Adrenal gland (tissue), 12 donors: ENCODE results near the gene CCT8. TPM values are rescaled to one million over a fixed set of nuclear protein-coding genes. Genes with fewer than 3 reads are reported as not detected.

Source experiments
- DNase-seq, 7 donors: peaks; one replicate each; pipeline ENCODE4 v3.0.0-alpha.2; 2019 to 2020
- H3K27ac ChIP-seq, 5 donors: fragments of 200-600 bp; sonication (generic) in 4 of 5; 1 replicate in 3 of 5; 2 replicates in 2 of 5; pipeline versions ENCODE4 v1.5.1 to v1.8.0; 2016 to 2020; ENCODE audit warnings: mild to moderate bottlenecking in 1 of 5
- H3K27me3 ChIP-seq: fragments of 200-600 bp; 2 replicates; pipeline ENCODE4 v1.8.0; 2021
- H3K36me3 ChIP-seq, 2 donors: fragments of 200-600 bp; replicated peaks in 1 of 2; 1 replicate in 1 of 2; 2 replicates in 1 of 2; pipeline versions ENCODE4 v1.5.1 to v1.8.0; 2018 to 2022
- H3K4me1 ChIP-seq, 2 donors: fragments of 200-600 bp; replicated peaks in 1 of 2; 1 replicate in 1 of 2; 2 replicates in 1 of 2; pipeline versions ENCODE4 v1.5.1 to v1.8.0; 2018 to 2021
- H3K4me3 ChIP-seq, 4 donors: fragments of 200-600 bp; sonication (generic) in 3 of 4; one replicate each; pipeline ENCODE4 v1.5.1; 2016 to 2018
- H3K9me3 ChIP-seq, 3 donors: fragments of 200-600 bp; sonication (generic) in 1 of 3; replicated peaks in 1 of 3; 1 replicate in 2 of 3; 2 replicates in 1 of 3; pipeline versions ENCODE4 v1.5.1 to v1.8.0; 2016 to 2021
- CTCF ChIP-seq, 6 experiments: fragments of 450-650 bp in 4 of 6; fragments of 200-600 bp in 2 of 6; sonication (generic) in 1 of 6; IDR thresholded peaks; 1 replicate in 5 of 6; 2 replicates in 1 of 6; pipeline versions ENCODE4 v1.5.1 to v1.8.0; 2016 to 2021; ENCODE audit warnings: antibody characterized with exemption in 6 of 6, mild to moderate bottlenecking in 2 of 6, moderate library complexity in 1 of 6
- POLR2A ChIP-seq, 2 donors: fragments of 450-650 bp; IDR thresholded peaks; one replicate each; pipeline ENCODE4 v1.6.1; 2017; ENCODE audit warnings: antibody characterized with exemption in 2 of 2, mild to moderate bottlenecking in 2 of 2, moderate library complexity in 1 of 2
- WGBS, 4 donors: extraction: QIAGEN DNeasy Blood & Tissue Kit in 2 of 4; methylation state at CpG; one replicate each; pipeline versions ENCODE4 v1.1.5 to v1.1.7; 2013 to 2017; 5-methylcytosine and 5-hydroxymethylcytosine counted together
- intact Hi-C, 2 donors: fragments of 100-400 bp; cut with DNase I; formaldehyde crosslinking; loops; one replicate each; pipeline versions ENCODE4 v1.14.1 to v1.15.0; 2022 to 2023
- polyA plus RNA-seq, 3 donors: library from polyadenylated mRNA; stranded (reverse); fragments of 200-250 nt in 2 of 3; fragments of 350-450 nt in 1 of 3; fragmentation: Illumina TruSeq in 1 of 3; extraction: RNeasy Lipid Tissue Mini Kit (QIAGEN cat#74804) in 1 of 3; gene quantifications; one replicate each; pipeline ENCODE4 v1.2.3, GENCODE V29; 2013 to 2014
- total RNA-seq, 9 donors: library from RNA; depleted of rRNA in 4 of 9; stranded (reverse); fragments of >200 nt in 4 of 9; fragments of 120-200 nt in 1 of 9; fragmentation: NEBNext Ultra II Directional in 1 of 9; extraction: Animal tissue kit (Norgen Biotek cat#: 25700) in 1 of 9; gene quantifications; one replicate each; pipeline versions ENCODE4 v1.1.0 to v1.2.4, GENCODE V29; 2013 to 2023
- donor health status: healthy with polysubstance abuse.
- donor health status: Bipolar disorder and iron deficiency.
- donor health status: DM: yes; HTN: yes; CAD: no.
- donor health status: DM: no; HTN: no; CAD: no.
- donor health status: DM: no; HTN: no; CAD: no.
- donor health status: DM: yes; HTN: yes; CAD: no.

The CCT8 gene
- total and polyA plus RNA-seq, 12 donors = 108 to 382 (median 165) TPM

GRCh38 chr21:29055080-29055479 lies 18.4 kb downstream of the CCT8 start:
- intact Hi-C loops = no loop called here
- Histone ChIP-seq H3K27ac (no peak overlapping the region), H3K36me3 (peaks cover 4 to 96% of the 10 kb centered on the region in 2 donors)

GRCh38 chr21:29053656-29054055 lies 19.8 kb downstream of the CCT8 start:
- H3K4me1 ChIP-seq = no peaks in the 10 kb centered on the region
- no peak overlapping the region for H3K27ac ChIP-seq
- no peaks in the 10 kb centered on the region for H3K9me3 ChIP-seq
- peaks cover 4 to 96% of the 10 kb centered on the region in 2 donors for H3K36me3 ChIP-seq
- 93 to 95% (median 93%) methylated on average over 4 of the region's 4 CpGs for WGBS, 4 donors
- H3K27me3 ChIP-seq = no peaks in the 10 kb centered on the region
- no peak overlapping the region for H3K4me3 ChIP-seq
- intact Hi-C loops = no loop called here
- TF ChIP-seq POLR2A (IDR thresholded peaks at IDR 0.05) (no peak), CTCF (IDR thresholded peaks at IDR 0.05) (no peak)
- DNase-seq = no peak

More at GRCh38 chr21:29055080-29055479, 18.4 kb downstream of the CCT8 start:
- Histone ChIP-seq H3K4me1 (no peaks in the 10 kb centered on the region), H3K27me3 (no peaks in the 10 kb centered on the region), H3K4me3 (no peak overlapping the region), H3K9me3 (no peaks in the 10 kb centered on the region)
- TF ChIP-seq CTCF (IDR thresholded peaks at IDR 0.05) (no peak), POLR2A (IDR thresholded peaks at IDR 0.05) (no peak)
- no peak for DNase-seq
- 87 to 90% (median 88%) methylated on average over 5 of the region's 5 CpGs for WGBS, 4 donors

GRCh38 chr21:29053011-29053553 lies 20.4 kb downstream of the CCT8 start:
- intact Hi-C loops = no loop called here
- Histone ChIP-seq H3K9me3 (no peaks in the 10 kb centered on the region), H3K27me3 (no peaks in the 10 kb centered on the region), H3K4me3 (no peak overlapping the region), H3K36me3 (peaks cover 4 to 93% of the 10 kb centered on the region in 2 donors), H3K4me1 (no peaks in the 10 kb centered on the region), H3K27ac (no peak overlapping the region)
- 84 to 95% (median 92%) methylated on average over 5 of the region's 5 CpGs for WGBS, 4 donors
- no peak for DNase-seq
- TF ChIP-seq POLR2A (IDR thresholded peaks at IDR 0.05) = no peak
- no peak for TF ChIP-seq CTCF (IDR thresholded peaks at IDR 0.05)

GRCh38 chr21:29052224-29052623 lies 21.2 kb downstream of the CCT8 start:
- no peaks in the 10 kb centered on the region for H3K4me1 ChIP-seq

More at GRCh38 chr21:29052224-29052623, 21.2 kb downstream of the CCT8 start:
- no peaks in the 10 kb centered on the region for H3K27me3 ChIP-seq
- intact Hi-C loops = no loop called here
- H3K9me3 ChIP-seq = no peaks in the 10 kb centered on the region
- peaks cover 4 to 91% of the 10 kb centered on the region in 2 donors for H3K36me3 ChIP-seq
- DNase-seq = no peak
- WGBS, 4 donors = 95 to 99% (median 98%) methylated on average over 5 of the region's 5 CpGs
- H3K4me3 ChIP-seq = no peak overlapping the region
- no peak overlapping the region for H3K27ac ChIP-seq
- TF ChIP-seq CTCF (IDR thresholded peaks at IDR 0.05) (no peak), POLR2A (IDR thresholded peaks at IDR 0.05) (no peak)
